Hepatocyte (in vitro differentiated cells): Measurements from ENCODE around the gene TP63.

Experiments used
- EZH2 ChIP-seq: fragments of 200-600 bp; sonication (generic); IDR thresholded peaks from 2 replicates; pipeline ENCODE4 v1.6.1; 2016; ENCODE audit warnings: antibody characterized with exemption, mild to moderate bottlenecking, borderline replicate concordance
- EZH2phosphoT487 ChIP-seq: fragments of 200-600 bp; sonication (generic); IDR thresholded peaks from one replicate; pipeline ENCODE4 v1.6.1; 2018; ENCODE audit warnings: antibody characterized with exemption, mild to moderate bottlenecking, low read depth, moderate library complexity; ENCODE audit not compliant: unreplicated experiment, severe bottlenecking
- TF ChIP-seq, protein P1 (sequence below): fragments of 200-600 bp; sonication (generic); IDR thresholded peaks from 2 replicates; pipeline ENCODE4 v1.5.1; 2016; ENCODE audit warnings: antibody characterized with exemption, mild to moderate bottlenecking; ENCODE audit not compliant: poor library complexity

GRCh38 chr3:189907803-189908202, 276.6 kb downstream of the TP63 start:
- TF ChIP-seq, protein P1, sequence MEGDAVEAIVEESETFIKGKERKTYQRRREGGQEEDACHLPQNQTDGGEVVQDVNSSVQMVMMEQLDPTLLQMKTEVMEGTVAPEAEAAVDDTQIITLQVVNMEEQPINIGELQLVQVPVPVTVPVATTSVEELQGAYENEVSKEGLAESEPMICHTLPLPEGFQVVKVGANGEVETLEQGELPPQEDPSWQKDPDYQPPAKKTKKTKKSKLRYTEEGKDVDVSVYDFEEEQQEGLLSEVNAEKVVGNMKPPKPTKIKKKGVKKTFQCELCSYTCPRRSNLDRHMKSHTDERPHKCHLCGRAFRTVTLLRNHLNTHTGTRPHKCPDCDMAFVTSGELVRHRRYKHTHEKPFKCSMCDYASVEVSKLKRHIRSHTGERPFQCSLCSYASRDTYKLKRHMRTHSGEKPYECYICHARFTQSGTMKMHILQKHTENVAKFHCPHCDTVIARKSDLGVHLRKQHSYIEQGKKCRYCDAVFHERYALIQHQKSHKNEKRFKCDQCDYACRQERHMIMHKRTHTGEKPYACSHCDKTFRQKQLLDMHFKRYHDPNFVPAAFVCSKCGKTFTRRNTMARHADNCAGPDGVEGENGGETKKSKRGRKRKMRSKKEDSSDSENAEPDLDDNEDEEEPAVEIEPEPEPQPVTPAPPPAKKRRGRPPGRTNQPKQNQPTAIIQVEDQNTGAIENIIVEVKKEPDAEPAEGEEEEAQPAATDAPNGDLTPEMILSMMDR = no peak
- TF ChIP-seq EZH2 (no peak), EZH2phosphoT487 (no peak)
